Measurements from ENCODE around the gene REEP1. TPM values are rescaled to one million over a fixed set of nuclear protein-coding genes. Genes with fewer than 3 reads are reported as not detected.
A peak's percentile ranks its signal among the peaks of the same experiment; 100 is the strongest.

The REEP1 gene
- total and polyA plus RNA-seq, 2 of the 13 experiments (the other 11 are each of a cell fraction or from before 2014, with no cell fraction given), result 0.27 TPM; not detected in 1

GRCh38 chr2:86254576-86255538, 82.6 kb downstream of the REEP1 start:
- ATAC-seq, result peak; percentile 27
- Histone ChIP-seq H2AFZ (ENCODE audit: low read length) (peak overlapping the region; percentile 54), H3K9ac (ENCODE audit: insufficient read depth, low read depth, low read length) (no peak overlapping the region), H3K27ac (ENCODE audit: extremely low read length, insufficient read depth, low read length) (no peak overlapping the region), H3K4me3 (replicated peaks in 1 of 3; ENCODE audit: insufficient read depth in 1 of 3, low read depth in 2 of 3, low read length in 3 of 3) (no peak overlapping the region), H4K20me1 (ENCODE audit: insufficient read depth, low read length) (no peaks in the 10 kb centered on the region), H3K27me3 (ENCODE audit: control insufficient read depth in 1 of 2, insufficient read depth in 2 of 2, low read length in 2 of 2) (peaks cover 4 to 31% of the 10 kb centered on the region in 2 experiments), H3K4me1 (ENCODE audit: insufficient read depth, low read length) (peaks cover 21% of the 10 kb centered on the region), H3K9me3 (ENCODE audit: low read length) (no peaks in the 10 kb centered on the region), H3K79me2 (ENCODE audit: insufficient read depth, low read length) (no peaks in the 10 kb centered on the region), H3K36me3 (replicated peaks in 1 of 2; ENCODE audit: control insufficient read depth in 1 of 2, insufficient read depth in 2 of 2, low read length in 2 of 2) (no peaks in the 10 kb centered on the region), H3K4me2 (ENCODE audit: low read depth, low read length) (peak overlapping the region; percentile 6; the same call in 1 of the 2 replicates)
- ChIA-PET CTCF (ENCODE audit: low intra/inter-chr PET ratio, low total read pairs) (no interaction called here), POLR2A (no interaction called here)
- in situ Hi-C loops (cut with HindIII; ENCODE audit: extremely low pct_ligation_motif_present, low pct_unique_long_range_greater_than_20kb), result no loop called here
- BruUV-seq (replicated peaks), result no TSS peak
- no peak for FAIRE-seq
- DNase-seq (ENCODE audit: low spot score), result no peak
- intact Hi-C loops (cut with micrococcal nuclease; ENCODE audit: unreplicated experiment), result no loop called here
- TF ChIP-seq ZNF704 (CRISPR knock-in tag; IDR thresholded peaks at IDR 0.05; ENCODE audit: borderline replicate concordance) (no peak), POLR2AphosphoS5 (IDR thresholded peaks at IDR 0.05; ENCODE audit: low read depth, low read length) (no peak), ATF3 (CRISPR knock-in tag; IDR thresholded peaks at IDR 0.05) (no peak), U2AF2 (IDR thresholded peaks at IDR 0.05; ENCODE audit: low read depth, low read length) (no peak), E2F5 (CRISPR knock-in tag; conservative IDR thresholded peaks at IDR 0.05) (no peak), SMAD9 (CRISPR knock-in tag; IDR thresholded peaks at IDR 0.05) (no peak), ZNF710 (CRISPR knock-in tag; IDR thresholded peaks at IDR 0.05; ENCODE audit: borderline replicate concordance) (no peak), RBFOX2 (IDR thresholded peaks at IDR 0.05; ENCODE audit: low read depth, low read length) (no peak), ZNF574 (CRISPR knock-in tag; IDR thresholded peaks at IDR 0.05) (no peak), TFDP1 (CRISPR knock-in tag; IDR thresholded peaks at IDR 0.05; ENCODE audit: borderline replicate concordance) (no peak), ELF4 (CRISPR knock-in tag; IDR thresholded peaks at IDR 0.05; ENCODE audit: borderline replicate concordance) (no peak), NCOA5 (CRISPR knock-in tag; IDR thresholded peaks at IDR 0.05) (no peak), ZNF781 (CRISPR knock-in tag; IDR thresholded peaks at IDR 0.05; ENCODE audit: borderline replicate concordance, not compliant biosample characterization) (no peak)
- 28% methylated on average over 8 of the region's 8 CpGs for WGBS (ENCODE audit: low lambda C conversion rate)
